GM12891 (cell line): ENCODE measurements around the gene KCNE1.
"Not testable (repeated sequence)": the region's sequence is repeated elsewhere in the genome, so short reads cannot be mapped to it uniquely, and the experiment has no call there.

Experiments
- DNase-seq: peaks from one replicate; pipeline ENCODE4 v3.0.0; 2011; ENCODE audit warnings: low spot score; ENCODE audit not compliant: insufficient read length
- FAIRE-seq: peaks from 2 replicates; lab custom pipeline; 2011; peaks lifted over from hg19 to GRCh38; lab: Jason Lieb, UNC

KCNE1 gene

DNA sequence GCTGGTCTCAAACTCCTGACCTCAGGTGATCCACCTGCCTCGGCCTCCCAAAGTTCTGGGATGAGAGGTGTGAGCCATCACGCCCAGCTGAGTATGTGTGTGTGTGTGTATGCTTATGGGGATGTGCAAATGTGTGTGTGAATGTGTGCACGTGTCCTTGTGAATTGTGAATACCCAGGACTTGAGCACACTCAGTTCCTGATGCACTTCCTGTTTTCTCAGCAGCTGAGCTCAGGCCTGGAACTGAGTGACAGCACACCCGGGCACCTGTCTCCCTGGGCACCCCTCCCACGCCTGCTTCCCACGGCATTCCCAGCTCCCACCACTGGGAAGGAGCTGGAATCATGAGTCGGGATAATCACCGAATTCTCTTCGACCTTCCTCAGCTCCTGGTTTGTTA lies 104.7 kb downstream of the KCNE1 start:
- peak; percentile 63 for FAIRE-seq
- not testable (repeated sequence) for DNase-seq

DNA sequence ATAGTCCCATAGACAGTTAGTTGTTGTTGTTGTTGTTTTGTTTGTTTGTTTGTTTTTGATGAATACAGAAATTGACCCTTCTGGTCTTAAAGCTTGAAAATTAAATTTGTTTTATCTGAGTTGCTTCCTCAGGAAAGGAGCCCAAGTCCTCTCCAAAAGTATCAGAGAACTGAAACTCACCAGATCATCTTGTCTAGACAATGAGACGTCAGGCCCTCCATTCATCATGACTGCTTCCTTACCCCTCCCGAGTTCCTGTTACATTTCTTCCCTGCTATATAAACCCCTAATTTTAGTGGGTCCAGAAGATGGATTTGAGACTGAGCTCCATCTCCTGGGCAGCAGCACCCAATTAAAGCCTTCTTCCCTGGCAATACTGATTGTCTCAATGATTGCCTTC lies 105.3 kb downstream of the KCNE1 start:
- not testable (repeated sequence) for FAIRE-seq, DNase-seq

DNA sequence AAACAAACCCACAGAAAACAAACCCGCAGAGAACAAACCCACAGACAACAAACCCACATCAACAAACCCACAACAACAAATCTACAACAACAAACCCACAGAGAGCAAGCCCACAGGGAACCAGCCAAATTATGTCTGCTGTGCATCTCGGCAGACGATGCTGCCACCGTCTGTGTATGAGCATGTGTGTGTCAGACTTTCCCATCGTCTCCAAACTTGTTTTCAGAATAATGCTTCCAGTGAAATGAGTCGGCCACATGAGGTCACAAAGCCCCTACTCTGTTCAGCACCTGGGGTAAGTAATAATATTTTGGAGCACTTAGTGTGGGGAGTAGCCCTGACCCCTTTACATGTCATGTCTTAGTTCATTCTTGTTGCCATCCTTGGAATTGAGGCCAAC lies 105.9 kb downstream of the KCNE1 start:
- FAIRE-seq: not testable (repeated sequence)

DNA sequence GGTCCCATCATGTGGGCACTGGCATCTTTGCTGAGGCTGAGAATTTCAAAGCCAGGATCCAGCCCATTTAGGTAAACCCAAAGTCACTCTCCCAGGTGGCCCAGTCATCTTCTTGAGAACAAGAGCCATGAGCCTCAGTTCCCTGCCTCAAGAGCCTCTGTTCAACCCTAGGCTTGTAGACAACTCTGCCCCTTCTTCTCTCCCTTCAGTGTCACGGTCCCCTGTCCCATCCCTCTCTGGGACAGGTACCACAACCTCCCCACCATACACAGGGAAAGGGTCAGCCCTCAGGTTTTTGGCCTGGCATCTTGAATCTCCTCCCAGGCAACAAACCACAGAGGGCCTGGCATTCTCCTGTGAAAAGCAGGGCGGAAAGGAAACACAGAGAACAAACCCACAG lies 106.3 kb downstream of the KCNE1 start:
- not testable (repeated sequence) for FAIRE-seq, DNase-seq

More for the DNA sequence above, 105.9 kb downstream of the KCNE1 start:
- DNase-seq: not testable (repeated sequence)

DNA sequence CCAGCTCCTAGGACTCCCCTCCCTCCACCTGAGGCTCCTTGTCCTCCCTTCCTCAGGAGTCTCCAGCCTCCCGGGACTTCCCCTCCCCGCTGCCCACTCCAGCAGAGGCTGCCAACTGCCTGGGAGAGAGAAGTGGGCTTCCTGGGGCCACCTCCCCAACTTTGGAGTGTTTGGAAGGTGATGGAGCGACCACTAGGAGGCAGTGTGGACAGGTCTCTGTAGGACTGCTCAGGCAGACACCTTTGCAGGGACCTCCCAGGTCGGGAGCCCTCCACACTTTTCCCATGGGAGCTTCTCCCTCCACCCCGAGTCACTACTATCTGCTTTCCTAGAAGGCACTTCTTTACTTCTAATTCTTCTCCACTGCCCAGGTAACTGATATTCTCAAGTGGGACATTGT lies 107.3 kb downstream of the KCNE1 start:
- not testable (repeated sequence) for FAIRE-seq, DNase-seq

DNA sequence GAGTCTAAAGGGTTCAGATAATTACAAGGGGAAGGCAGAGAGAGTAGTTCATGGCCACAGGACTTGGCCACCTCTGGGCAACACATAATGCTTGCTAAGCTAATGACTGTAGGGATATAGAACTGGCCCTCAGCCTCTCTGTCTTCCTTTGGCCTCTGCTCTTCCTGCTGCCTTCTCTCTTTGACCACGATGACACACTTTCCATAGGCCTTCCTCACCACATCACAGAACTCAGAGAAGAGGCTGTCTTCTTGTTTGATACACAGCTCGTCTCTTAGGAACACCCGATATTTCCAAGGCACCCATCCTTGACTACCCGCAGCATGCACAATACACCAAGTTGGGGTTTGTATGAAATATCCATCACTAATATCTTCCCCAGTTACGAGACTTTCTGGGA lies 111.5 kb downstream of the KCNE1 start:
- DNase-seq, FAIRE-seq: not testable (repeated sequence)
